HepG2 (cell line): Measurements from ENCODE around the gene TGDS.

Source experiments
- HNF4G ChIP-seq, 2 experiments: sonication (generic) in 1 of 2; formaldehyde crosslinking in 1 of 2; IDR thresholded peaks; 2 replicates each; pipeline versions ENCODE4 v1.4.0 to v1.6.1; 2011 to 2020; ENCODE audit warnings: borderline replicate concordance in 2 of 2, low read depth in 2 of 2, mild to moderate bottlenecking in 2 of 2, low read length in 1 of 2, missing genetic modification reagents in 1 of 2, moderate library complexity in 1 of 2
- JUNB ChIP-seq: sonication (generic); formaldehyde crosslinking; IDR thresholded peaks from 2 replicates; pipeline ENCODE4 v1.8.0; 2022; ENCODE audit warnings: missing genetic modification reagents, mild to moderate bottlenecking, borderline replicate concordance
- SAFB2 ChIP-seq: sonication (generic); formaldehyde crosslinking; IDR thresholded peaks from 2 replicates; pipeline ENCODE4 v1.5.1; 2020; ENCODE audit warnings: missing genetic modification reagents, low read depth, mild to moderate bottlenecking, borderline replicate concordance
- ZNF18 ChIP-seq: sonication (generic); formaldehyde crosslinking; IDR thresholded peaks from 2 replicates; pipeline ENCODE4 v1.8.0; 2022; ENCODE audit warnings: mild to moderate bottlenecking, missing genetic modification reagents; ENCODE audit not compliant: insufficient replicate concordance
- ZNF24 ChIP-seq: fragments of 450-650 bp; IDR thresholded peaks from 2 replicates; pipeline ENCODE4 v1.6.1; 2017; ENCODE audit warnings: antibody characterized with exemption, mild to moderate bottlenecking
- TF ChIP-seq, protein P1 (sequence below): sonication (generic); formaldehyde crosslinking; IDR thresholded peaks from 2 replicates; pipeline ENCODE4 v1.4.0; 2020; ENCODE audit warnings: missing genetic modification reagents
- TF ChIP-seq, protein P2 (sequence below): sonication (generic); formaldehyde crosslinking; IDR thresholded peaks from 2 replicates; pipeline ENCODE4 v1.5.0; 2020; ENCODE audit warnings: mild to moderate bottlenecking, missing genetic modification reagents

- no peak for TF ChIP-seq ZNF24
- no peak for TF ChIP-seq HNF4G (IDR thresholded peaks at IDR 0.05; ENCODE audit: borderline replicate concordance, low read depth, low read length)
- TF ChIP-seq HNF4G (CRISPR knock-in tag; IDR thresholded peaks at IDR 0.05; ENCODE audit: borderline replicate concordance, low read depth): no peak
- TF ChIP-seq JUNB (CRISPR knock-in tag): no peak
- TF ChIP-seq SAFB2 (CRISPR knock-in tag): no peak
- TF ChIP-seq ZNF18 (CRISPR knock-in tag): no peak
- TF ChIP-seq, protein P1, sequence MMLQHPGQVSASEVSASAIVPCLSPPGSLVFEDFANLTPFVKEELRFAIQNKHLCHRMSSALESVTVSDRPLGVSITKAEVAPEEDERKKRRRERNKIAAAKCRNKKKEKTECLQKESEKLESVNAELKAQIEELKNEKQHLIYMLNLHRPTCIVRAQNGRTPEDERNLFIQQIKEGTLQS (CRISPR knock-in tag): no peak
- TF ChIP-seq, protein P2, sequence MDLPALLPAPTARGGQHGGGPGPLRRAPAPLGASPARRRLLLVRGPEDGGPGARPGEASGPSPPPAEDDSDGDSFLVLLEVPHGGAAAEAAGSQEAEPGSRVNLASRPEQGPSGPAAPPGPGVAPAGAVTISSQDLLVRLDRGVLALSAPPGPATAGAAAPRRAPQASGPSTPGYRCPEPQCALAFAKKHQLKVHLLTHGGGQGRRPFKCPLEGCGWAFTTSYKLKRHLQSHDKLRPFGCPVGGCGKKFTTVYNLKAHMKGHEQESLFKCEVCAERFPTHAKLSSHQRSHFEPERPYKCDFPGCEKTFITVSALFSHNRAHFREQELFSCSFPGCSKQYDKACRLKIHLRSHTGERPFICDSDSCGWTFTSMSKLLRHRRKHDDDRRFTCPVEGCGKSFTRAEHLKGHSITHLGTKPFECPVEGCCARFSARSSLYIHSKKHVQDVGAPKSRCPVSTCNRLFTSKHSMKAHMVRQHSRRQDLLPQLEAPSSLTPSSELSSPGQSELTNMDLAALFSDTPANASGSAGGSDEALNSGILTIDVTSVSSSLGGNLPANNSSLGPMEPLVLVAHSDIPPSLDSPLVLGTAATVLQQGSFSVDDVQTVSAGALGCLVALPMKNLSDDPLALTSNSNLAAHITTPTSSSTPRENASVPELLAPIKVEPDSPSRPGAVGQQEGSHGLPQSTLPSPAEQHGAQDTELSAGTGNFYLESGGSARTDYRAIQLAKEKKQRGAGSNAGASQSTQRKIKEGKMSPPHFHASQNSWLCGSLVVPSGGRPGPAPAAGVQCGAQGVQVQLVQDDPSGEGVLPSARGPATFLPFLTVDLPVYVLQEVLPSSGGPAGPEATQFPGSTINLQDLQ: no peak
These were observed 28.4 kb downstream of the TGDS start for GRCh38 chr13:94567581-94567980.
